ENCODE data around the gene PAOX. TPM values are rescaled to one million over a fixed set of nuclear protein-coding genes. Genes with fewer than 3 reads are reported as not detected.

Gene PAOX
- total and polyA plus RNA-seq, 2 of the 13 experiments (the other 11 are each of a cell fraction or from before 2014, with no cell fraction given), result 0.49 to 0.77 TPM

DNA sequence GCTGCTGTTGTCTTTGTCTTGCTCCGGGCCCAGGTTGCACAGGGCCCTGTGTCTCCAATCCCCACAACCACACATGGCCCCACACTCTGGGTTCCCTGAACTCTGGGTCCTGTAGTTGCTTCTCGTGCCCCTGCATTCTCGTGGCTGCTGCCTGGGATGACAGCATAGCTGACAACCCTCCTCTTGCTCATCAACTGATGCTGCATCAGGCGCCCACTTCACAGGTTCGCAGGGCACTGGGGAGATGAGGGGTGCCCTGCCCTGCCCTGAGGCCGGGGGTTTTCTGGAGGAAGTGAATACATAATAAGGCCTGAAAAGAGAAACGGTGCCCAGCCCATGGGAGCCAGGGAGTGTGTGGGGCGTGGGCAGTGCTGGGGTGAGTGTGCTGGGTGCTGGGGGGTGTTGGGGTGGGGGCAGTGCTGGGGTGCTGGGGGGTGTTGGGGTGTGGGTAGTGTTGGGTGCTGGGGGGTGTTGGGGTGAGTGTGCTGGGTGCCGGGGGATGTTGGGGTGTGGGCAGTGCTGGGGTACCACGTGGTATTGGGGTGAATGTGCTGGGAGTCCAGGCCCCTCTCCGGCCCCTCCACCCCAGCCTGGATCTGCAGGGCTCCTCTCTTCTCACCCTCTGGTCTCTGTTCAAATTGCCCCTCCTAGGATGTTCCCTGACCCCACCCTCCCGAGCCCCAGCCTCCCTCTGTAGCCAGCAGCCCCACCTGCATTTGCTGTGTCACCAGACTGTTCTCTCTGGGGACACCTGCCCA, 12.9 kb downstream of the PAOX start:
- TF ChIP-seq, protein P1, sequence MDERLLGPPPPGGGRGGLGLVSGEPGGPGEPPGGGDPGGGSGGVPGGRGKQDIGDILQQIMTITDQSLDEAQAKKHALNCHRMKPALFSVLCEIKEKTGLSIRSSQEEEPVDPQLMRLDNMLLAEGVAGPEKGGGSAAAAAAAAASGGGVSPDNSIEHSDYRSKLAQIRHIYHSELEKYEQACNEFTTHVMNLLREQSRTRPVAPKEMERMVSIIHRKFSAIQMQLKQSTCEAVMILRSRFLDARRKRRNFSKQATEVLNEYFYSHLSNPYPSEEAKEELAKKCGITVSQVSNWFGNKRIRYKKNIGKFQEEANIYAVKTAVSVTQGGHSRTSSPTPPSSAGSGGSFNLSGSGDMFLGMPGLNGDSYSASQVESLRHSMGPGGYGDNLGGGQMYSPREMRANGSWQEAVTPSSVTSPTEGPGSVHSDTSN (CRISPR knock-in tag; IDR thresholded peaks at IDR 0.05), result no peak
- TF ChIP-seq PAWR (CRISPR knock-in tag; IDR thresholded peaks at IDR 0.05; ENCODE audit: borderline replicate concordance) (no peak), KLF15 (CRISPR knock-in tag; IDR thresholded peaks at IDR 0.05; ENCODE audit: borderline replicate concordance) (no peak), GFI1 (CRISPR knock-in tag; IDR thresholded peaks at IDR 0.05; ENCODE audit: borderline replicate concordance) (no peak), ZNF225 (CRISPR knock-in tag; IDR thresholded peaks at IDR 0.05) (no peak), NR3C1 (CRISPR knock-in tag; IDR thresholded peaks at IDR 0.05) (no peak)
- TF ChIP-seq, protein P2, sequence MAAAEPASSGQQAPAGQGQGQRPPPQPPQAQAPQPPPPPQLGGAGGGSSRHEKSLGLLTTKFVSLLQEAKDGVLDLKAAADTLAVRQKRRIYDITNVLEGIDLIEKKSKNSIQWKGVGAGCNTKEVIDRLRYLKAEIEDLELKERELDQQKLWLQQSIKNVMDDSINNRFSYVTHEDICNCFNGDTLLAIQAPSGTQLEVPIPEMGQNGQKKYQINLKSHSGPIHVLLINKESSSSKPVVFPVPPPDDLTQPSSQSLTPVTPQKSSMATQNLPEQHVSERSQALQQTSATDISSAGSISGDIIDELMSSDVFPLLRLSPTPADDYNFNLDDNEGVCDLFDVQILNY (CRISPR knock-in tag; conservative IDR thresholded peaks at IDR 0.05), result no peak
- TF ChIP-seq, protein P3, sequence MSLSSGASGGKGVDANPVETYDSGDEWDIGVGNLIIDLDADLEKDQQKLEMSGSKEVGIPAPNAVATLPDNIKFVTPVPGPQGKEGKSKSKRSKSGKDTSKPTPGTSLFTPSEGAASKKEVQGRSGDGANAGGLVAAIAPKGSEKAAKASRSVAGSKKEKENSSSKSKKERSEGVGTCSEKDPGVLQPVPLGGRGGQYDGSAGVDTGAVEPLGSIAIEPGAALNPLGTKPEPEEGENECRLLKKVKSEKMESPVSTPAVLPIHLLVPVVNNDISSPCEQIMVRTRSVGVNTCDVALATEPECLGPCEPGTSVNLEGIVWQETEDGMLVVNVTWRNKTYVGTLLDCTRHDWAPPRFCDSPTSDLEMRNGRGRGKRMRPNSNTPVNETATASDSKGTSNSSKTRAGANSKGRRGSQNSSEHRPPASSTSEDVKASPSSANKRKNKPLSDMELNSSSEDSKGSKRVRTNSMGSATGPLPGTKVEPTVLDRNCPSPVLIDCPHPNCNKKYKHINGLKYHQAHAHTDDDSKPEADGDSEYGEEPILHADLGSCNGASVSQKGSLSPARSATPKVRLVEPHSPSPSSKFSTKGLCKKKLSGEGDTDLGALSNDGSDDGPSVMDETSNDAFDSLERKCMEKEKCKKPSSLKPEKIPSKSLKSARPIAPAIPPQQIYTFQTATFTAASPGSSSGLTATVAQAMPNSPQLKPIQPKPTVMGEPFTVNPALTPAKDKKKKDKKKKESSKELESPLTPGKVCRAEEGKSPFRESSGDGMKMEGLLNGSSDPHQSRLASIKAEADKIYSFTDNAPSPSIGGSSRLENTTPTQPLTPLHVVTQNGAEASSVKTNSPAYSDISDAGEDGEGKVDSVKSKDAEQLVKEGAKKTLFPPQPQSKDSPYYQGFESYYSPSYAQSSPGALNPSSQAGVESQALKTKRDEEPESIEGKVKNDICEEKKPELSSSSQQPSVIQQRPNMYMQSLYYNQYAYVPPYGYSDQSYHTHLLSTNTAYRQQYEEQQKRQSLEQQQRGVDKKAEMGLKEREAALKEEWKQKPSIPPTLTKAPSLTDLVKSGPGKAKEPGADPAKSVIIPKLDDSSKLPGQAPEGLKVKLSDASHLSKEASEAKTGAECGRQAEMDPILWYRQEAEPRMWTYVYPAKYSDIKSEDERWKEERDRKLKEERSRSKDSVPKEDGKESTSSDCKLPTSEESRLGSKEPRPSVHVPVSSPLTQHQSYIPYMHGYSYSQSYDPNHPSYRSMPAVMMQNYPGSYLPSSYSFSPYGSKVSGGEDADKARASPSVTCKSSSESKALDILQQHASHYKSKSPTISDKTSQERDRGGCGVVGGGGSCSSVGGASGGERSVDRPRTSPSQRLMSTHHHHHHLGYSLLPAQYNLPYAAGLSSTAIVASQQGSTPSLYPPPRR (CRISPR knock-in tag; IDR thresholded peaks at IDR 0.05; ENCODE audit: borderline replicate concordance), result no peak
- TF ChIP-seq, protein P4, sequence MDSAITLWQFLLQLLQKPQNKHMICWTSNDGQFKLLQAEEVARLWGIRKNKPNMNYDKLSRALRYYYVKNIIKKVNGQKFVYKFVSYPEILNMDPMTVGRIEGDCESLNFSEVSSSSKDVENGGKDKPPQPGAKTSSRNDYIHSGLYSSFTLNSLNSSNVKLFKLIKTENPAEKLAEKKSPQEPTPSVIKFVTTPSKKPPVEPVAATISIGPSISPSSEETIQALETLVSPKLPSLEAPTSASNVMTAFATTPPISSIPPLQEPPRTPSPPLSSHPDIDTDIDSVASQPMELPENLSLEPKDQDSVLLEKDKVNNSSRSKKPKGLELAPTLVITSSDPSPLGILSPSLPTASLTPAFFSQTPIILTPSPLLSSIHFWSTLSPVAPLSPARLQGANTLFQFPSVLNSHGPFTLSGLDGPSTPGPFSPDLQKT (CRISPR knock-in tag; IDR thresholded peaks at IDR 0.05; ENCODE audit: borderline replicate concordance), result no peak
- Histone ChIP-seq H3K27ac (ENCODE audit: extremely low read length, insufficient read depth, low read length) (no peak overlapping the region), H2AFZ (ENCODE audit: low read length) (no peak overlapping the region), H4K20me1 (ENCODE audit: insufficient read depth, low read length) (no peaks in the 10 kb centered on the region), H3K9me3 (ENCODE audit: low read length) (no peaks in the 10 kb centered on the region), H3K27me3 (ENCODE audit: control insufficient read depth in 1 of 2, insufficient read depth in 2 of 2, low read length in 2 of 2) (no peaks in the 10 kb centered on the region; a peak in 1 of 5 replicates), H3K79me2 (ENCODE audit: insufficient read depth, low read length) (peaks cover 17% of the 10 kb centered on the region), H3K36me3 (replicated peaks in 1 of 2; ENCODE audit: control insufficient read depth in 1 of 2, insufficient read depth in 2 of 2, low read length in 2 of 2) (peaks cover 0 to 11% of the 10 kb centered on the region in 2 experiments; a peak in 1 of 5 replicates), H3K4me1 (ENCODE audit: insufficient read depth, low read length) (peaks cover 19% of the 10 kb centered on the region), H3K9ac (ENCODE audit: insufficient read depth, low read depth, low read length) (no peak overlapping the region), H3K4me3 (replicated peaks in 1 of 3; ENCODE audit: insufficient read depth in 1 of 3, low read depth in 2 of 3, low read length in 3 of 3) (no peak overlapping the region), H3K4me2 (ENCODE audit: low read depth, low read length) (no peak overlapping the region)
- CTCF ChIA-PET (ENCODE audit: low intra/inter-chr PET ratio, low total read pairs), result no interaction called here
- FAIRE-seq (no peak), ATAC-seq (no peak), DNase-seq (ENCODE audit: low spot score) (no peak)
- in situ Hi-C loops (cut with HindIII; ENCODE audit: extremely low pct_ligation_motif_present, low pct_unique_long_range_greater_than_20kb) (no loop called here), intact Hi-C loops (cut with micrococcal nuclease; ENCODE audit: unreplicated experiment) (no loop called here)
- 77% methylated on average over 12 of the region's 12 CpGs for WGBS (ENCODE audit: low lambda C conversion rate)
- BruUV-seq (replicated peaks), result no TSS peak
- POLR2A ChIA-PET, result interaction anchor here (1.7 kb wide), 1 partner anchor 19 kb away, joined by 4 read pairs; the partner anchor contains the start of gene ECHS1

Measured in HepG2 (cell line).